AG04450 (cell line): ENCODE measurements around the gene CCL4L2. TPM values are rescaled to one million over a fixed set of nuclear protein-coding genes. Genes with fewer than 3 reads are reported as not detected.
"Not testable (repeated sequence)": the region's sequence is repeated elsewhere in the genome, so short reads cannot be mapped to it uniquely, and the experiment has no call there.

Experiments
- CTCF ChIA-PET: fragments of 300-600, 350-600 bp; formaldehyde crosslinking; extraction: SDS; loops from one replicate; lab custom pipeline; 2022; ENCODE audit warnings: antibody characterized with exemption, inconsistent platforms; lab: Charles Lee
- POLR2A ChIA-PET: fragments of 350-600 bp; formaldehyde crosslinking; extraction: SDS; loops from one replicate; lab custom pipeline; 2021; ENCODE audit warnings: antibody characterized with exemption, inconsistent platforms; lab: Yijun Ruan, JAX
- DNase-seq: peaks from one replicate; pipeline ENCODE4 v3.0.0-alpha.2; 2011; ENCODE audit warnings: low read depth, low spot score
- H3K27ac ChIP-seq: one replicate; pipeline ENCODE4 v1.5.1; 2012; ENCODE audit warnings: low read depth, low read length, control low read depth
- H3K27me3 ChIP-seq: one replicate; pipeline ENCODE4 v1.6.0; 2012; ENCODE audit warnings: low read length; ENCODE audit not compliant: control insufficient read depth, insufficient read depth
- H3K4me3 ChIP-seq: 2 replicates; pipeline ENCODE4 v1.5.1; 2011; ENCODE audit warnings: mild to moderate bottlenecking, low read depth, low read length, control low read depth
- H3K9me3 ChIP-seq: 2 replicates; pipeline ENCODE4 v1.5.1; 2012; ENCODE audit warnings: low read length; ENCODE audit not compliant: control insufficient read depth, insufficient read depth
- polyA plus RNA-seq: library from polyadenylated mRNA; depleted of rRNA; stranded (reverse); fragments of >200 nt; gene quantifications from 2 replicates; pipeline ENCODE4 v1.2.3, GENCODE V29; 2011; rRNA removed
- small RNA-seq: library from RNA; depleted of rRNA; stranded (forward); fragments of <200 nt; gene quantifications from one replicate; pipeline ENCODE3, GENCODE V24; 2012; ENCODE audit warnings: low read depth; ENCODE audit not compliant: insufficient read length

Gene CCL4L2
- polyA plus RNA-seq, 1 experiment = not detected

DNA sequence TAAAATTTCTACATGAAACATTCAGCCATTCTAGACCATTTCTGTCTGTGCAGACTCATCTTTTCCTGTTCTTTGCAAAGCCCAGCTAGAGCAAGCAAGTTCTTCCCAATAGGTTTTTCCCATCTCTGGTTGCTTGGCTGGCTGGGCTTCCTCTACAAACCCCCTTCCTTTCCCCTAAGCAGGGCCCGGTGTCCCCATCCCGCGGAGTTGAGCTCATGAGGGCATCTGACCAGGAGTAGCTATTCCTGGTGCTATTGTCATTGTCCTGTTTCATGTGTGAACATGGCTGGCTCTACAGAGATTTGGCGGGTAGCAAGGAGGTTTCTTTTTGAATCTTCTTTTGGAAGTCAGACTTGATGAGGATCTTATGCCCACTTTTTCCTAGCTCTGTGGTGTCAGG, 31.2 kb downstream of the CCL4L2 start:
- DNase-seq = not testable (repeated sequence)

More for the DNA sequence above, 31.2 kb downstream of the CCL4L2 start:
- POLR2A ChIA-PET, H3K9me3 ChIP-seq, H3K27ac ChIP-seq, H3K27me3 ChIP-seq, CTCF ChIA-PET, H3K4me3 ChIP-seq: not testable (repeated sequence)

Small RNAs within 50 kb of the gene (small RNA-seq; reads per million reads assigned to genes)
- gene AC243829.3 (not detected), gene AC243829.6 (not detected)

Other genes starting within 250 kb of the CCL4L2 start
- gene CCL16, start 229.6 kb upstream of the CCL4L2 start, polyA plus RNA-seq = not detected in 2 replicates
- not detected in 2 replicates for gene CCL14, start 224.3 kb upstream of the CCL4L2 start, polyA plus RNA-seq
- gene CCL15, start 209.5 kb upstream of the CCL4L2 start, polyA plus RNA-seq = not detected in 2 replicates
- not detected in 2 replicates for gene CCL23, start 193.1 kb upstream of the CCL4L2 start, polyA plus RNA-seq
- gene CCL18, start 146.8 kb upstream of the CCL4L2 start, polyA plus RNA-seq = not detected in 2 replicates
- gene CCL3, start 120.9 kb upstream of the CCL4L2 start, polyA plus RNA-seq = not detected in 2 replicates
- not detected in 2 replicates for gene CCL4, start 107.2 kb upstream of the CCL4L2 start, polyA plus RNA-seq
- 1.2 and 1.3 TPM in 2 replicates for gene TBC1D3B, start 34.4 kb upstream of the CCL4L2 start, polyA plus RNA-seq
- not detected in 2 replicates for gene CCL3L1, start 14.3 kb upstream of the CCL4L2 start, polyA plus RNA-seq
- 0.10 and 0.19 TPM in 2 replicates for gene TBC1D3I, start 53.5 kb downstream of the CCL4L2 start, polyA plus RNA-seq
- gene TBC1D3G, start 112.8 kb downstream of the CCL4L2 start, polyA plus RNA-seq = not detected in 2 replicates
- not detected in 2 replicates for gene TBC1D3H, start 177.4 kb downstream of the CCL4L2 start, polyA plus RNA-seq